Vagina (tissue), 2 donors: ENCODE data around the gene RET. TPM values are rescaled to one million over a fixed set of nuclear protein-coding genes. Genes with fewer than 3 reads are reported as not detected.

Source experiments
- DNase-seq, 2 donors: peaks; one replicate each; pipeline ENCODE4 v3.0.0-alpha.2; 2017; ENCODE audit errors: extremely low spot score in 2 of 2
- H3K27ac ChIP-seq: fragments of 200-600 bp; sonication (generic); one replicate; pipeline ENCODE4 v1.5.1; 2019
- H3K27me3 ChIP-seq: fragments of 200-600 bp; sonication (generic); one replicate; pipeline ENCODE4 v1.5.1; 2019
- H3K36me3 ChIP-seq, 2 donors: fragments of 200-600 bp; sonication (generic); one replicate each; pipeline ENCODE4 v1.5.1; 2017 to 2019
- H3K4me1 ChIP-seq: fragments of 200-600 bp; sonication (generic); one replicate; pipeline ENCODE4 v1.5.1; 2019
- H3K4me3 ChIP-seq, 2 donors: fragments of 200-600 bp; sonication (generic); 1 replicate in 1 of 2; 2 replicates in 1 of 2; pipeline ENCODE4 v1.5.1; 2016 to 2019
- H3K9me3 ChIP-seq: fragments of 200-600 bp; sonication (generic); one replicate; pipeline ENCODE4 v1.5.1; 2019
- POLR2A ChIP-seq, 2 donors: fragments of 450-650 bp; IDR thresholded peaks; one replicate each; pipeline ENCODE4 v1.6.1; 2017; ENCODE audit warnings: antibody characterized with exemption in 2 of 2, mild to moderate bottlenecking in 2 of 2, moderate library complexity in 2 of 2
- POLR2AphosphoS5 ChIP-seq, 2 donors: sonication (generic); formaldehyde crosslinking; IDR thresholded peaks; one replicate each; pipeline ENCODE4 v1.9.0; 2017; ENCODE audit warnings: antibody characterized with exemption in 2 of 2, mild to moderate bottlenecking in 2 of 2, low read depth in 1 of 2; ENCODE audit not compliant: insufficient read depth in 1 of 2
- intact Hi-C: fragments of 100-400 bp; cut with DNase I; formaldehyde crosslinking; loops from one replicate; pipeline ENCODE4 v1.15.1; 2023
- total RNA-seq: library from RNA; depleted of rRNA; stranded (reverse); fragments of >200 nt; gene quantifications from one replicate; pipeline ENCODE4 v1.2.3, GENCODE V29; 2016
- TF ChIP-seq, protein P1 (sequence below), 3 experiments: fragments of 450-650 bp in 2 of 3; fragments of 200-600 bp in 1 of 3; sonication (generic) in 1 of 3; IDR thresholded peaks; one replicate each; pipeline ENCODE4 v1.5.1; 2017 to 2019; ENCODE audit warnings: antibody characterized with exemption in 3 of 3, mild to moderate bottlenecking in 2 of 3, moderate library complexity in 2 of 3

RET gene
- total RNA-seq, 1 donor from 2014 or later = 7.9 TPM

DNA sequence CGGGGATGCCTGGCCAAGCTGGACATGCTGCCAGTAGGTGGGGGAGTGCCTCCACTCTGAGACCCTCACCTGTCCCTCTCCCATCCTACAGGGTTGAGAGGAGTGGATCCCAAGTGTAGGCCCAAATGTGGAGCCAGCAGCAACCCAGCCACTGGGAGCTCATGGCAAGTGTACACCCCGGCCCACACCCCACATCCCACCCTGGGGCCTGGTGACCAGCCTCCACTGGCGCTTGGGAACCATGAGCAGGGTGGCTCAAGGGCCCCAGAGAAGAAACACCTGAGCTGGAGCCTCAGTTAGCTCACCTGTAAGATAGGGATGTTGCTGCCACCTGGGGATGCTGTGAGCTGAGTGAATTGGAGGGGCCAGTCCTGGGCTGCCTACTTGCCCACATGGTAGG, 10.4 kb upstream of the RET start:
- intact Hi-C loops = no loop called here
- Histone ChIP-seq H3K4me3 (no peak overlapping the region), H3K27me3 (no peaks in the 10 kb centered on the region), H3K4me1 (no peaks in the 10 kb centered on the region), H3K36me3 (no peaks in the 10 kb centered on the region), H3K27ac (no peak overlapping the region), H3K9me3 (no peaks in the 10 kb centered on the region)
- TF ChIP-seq POLR2A (IDR thresholded peaks at IDR 0.05) (no peak), POLR2AphosphoS5 (IDR thresholded peaks at IDR 0.05; ENCODE audit: insufficient read depth in 1 of 2, low read depth in 1 of 2) (no peak)
- TF ChIP-seq, protein P1, sequence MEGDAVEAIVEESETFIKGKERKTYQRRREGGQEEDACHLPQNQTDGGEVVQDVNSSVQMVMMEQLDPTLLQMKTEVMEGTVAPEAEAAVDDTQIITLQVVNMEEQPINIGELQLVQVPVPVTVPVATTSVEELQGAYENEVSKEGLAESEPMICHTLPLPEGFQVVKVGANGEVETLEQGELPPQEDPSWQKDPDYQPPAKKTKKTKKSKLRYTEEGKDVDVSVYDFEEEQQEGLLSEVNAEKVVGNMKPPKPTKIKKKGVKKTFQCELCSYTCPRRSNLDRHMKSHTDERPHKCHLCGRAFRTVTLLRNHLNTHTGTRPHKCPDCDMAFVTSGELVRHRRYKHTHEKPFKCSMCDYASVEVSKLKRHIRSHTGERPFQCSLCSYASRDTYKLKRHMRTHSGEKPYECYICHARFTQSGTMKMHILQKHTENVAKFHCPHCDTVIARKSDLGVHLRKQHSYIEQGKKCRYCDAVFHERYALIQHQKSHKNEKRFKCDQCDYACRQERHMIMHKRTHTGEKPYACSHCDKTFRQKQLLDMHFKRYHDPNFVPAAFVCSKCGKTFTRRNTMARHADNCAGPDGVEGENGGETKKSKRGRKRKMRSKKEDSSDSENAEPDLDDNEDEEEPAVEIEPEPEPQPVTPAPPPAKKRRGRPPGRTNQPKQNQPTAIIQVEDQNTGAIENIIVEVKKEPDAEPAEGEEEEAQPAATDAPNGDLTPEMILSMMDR (IDR thresholded peaks at IDR 0.05) = no peak
- no peak for DNase-seq

GRCh38 chr10:43067391-43068135, 9.3 kb upstream of the RET start:
- no peak for DNase-seq
- TF ChIP-seq, protein P1 (IDR thresholded peaks at IDR 0.05) = no peak
- Histone ChIP-seq H3K9me3 (no peaks in the 10 kb centered on the region), H3K4me1 (no peaks in the 10 kb centered on the region), H3K27ac (no peak overlapping the region), H3K27me3 (no peaks in the 10 kb centered on the region), H3K4me3 (no peak overlapping the region), H3K36me3 (no peaks in the 10 kb centered on the region)
- intact Hi-C loops = no loop called here

DNA sequence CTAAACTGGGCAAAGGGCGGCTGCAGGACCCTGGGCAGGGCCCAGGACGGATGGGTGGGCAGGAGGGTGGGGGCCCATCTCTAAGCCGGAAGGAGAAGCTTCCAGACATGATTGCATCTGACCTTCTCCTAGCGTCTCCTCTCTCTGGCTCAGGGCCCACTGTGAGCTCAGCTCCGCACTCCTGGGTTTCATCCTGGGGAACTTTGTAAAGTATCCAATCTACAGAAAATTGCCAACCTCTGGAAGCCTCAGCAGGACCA, 8.8 kb upstream of the RET start:
- intact Hi-C loops = no loop called here
- no peaks in the 10 kb centered on the region for H3K4me1 ChIP-seq
- H3K27me3 ChIP-seq = no peaks in the 10 kb centered on the region
- no peak for DNase-seq
- no peak overlapping the region for H3K4me3 ChIP-seq
- H3K36me3 ChIP-seq = no peaks in the 10 kb centered on the region
- H3K27ac ChIP-seq = no peak overlapping the region
- TF ChIP-seq POLR2A (IDR thresholded peaks at IDR 0.05) (no peak), POLR2AphosphoS5 (IDR thresholded peaks at IDR 0.05; ENCODE audit: insufficient read depth in 1 of 2, low read depth in 1 of 2) (no peak)
- TF ChIP-seq, protein P1 (IDR thresholded peaks at IDR 0.05) = no peak
- no peaks in the 10 kb centered on the region for H3K9me3 ChIP-seq

- intact Hi-C loops = no loop called here
These were observed 8.2 kb upstream of the RET start for GRCh38 chr10:43068471-43069210.

GRCh38 chr10:43069211-43069515, 7.7 kb upstream of the RET start:
- H3K27me3 ChIP-seq = no peaks in the 10 kb centered on the region
- DNase-seq = no peak
- no peaks in the 10 kb centered on the region for H3K4me1 ChIP-seq
- H3K9me3 ChIP-seq = no peaks in the 10 kb centered on the region
- TF ChIP-seq POLR2AphosphoS5 (IDR thresholded peaks at IDR 0.05; ENCODE audit: insufficient read depth in 1 of 2, low read depth in 1 of 2) = no peak
- TF ChIP-seq, protein P1 (IDR thresholded peaks at IDR 0.05) = no peak
- intact Hi-C loops = no loop called here
- H3K4me3 ChIP-seq = no peak overlapping the region
- no peak overlapping the region for H3K27ac ChIP-seq
- H3K36me3 ChIP-seq = no peaks in the 10 kb centered on the region

More at GRCh38 chr10:43068471-43069210, 8.2 kb upstream of the RET start:
- no peak for TF ChIP-seq POLR2A (IDR thresholded peaks at IDR 0.05)
- TF ChIP-seq POLR2AphosphoS5 (IDR thresholded peaks at IDR 0.05; ENCODE audit: insufficient read depth in 1 of 2, low read depth in 1 of 2) = no peak
- TF ChIP-seq, protein P1 (IDR thresholded peaks at IDR 0.05) = no peak
- no peak overlapping the region for H3K27ac ChIP-seq
- no peaks in the 10 kb centered on the region for H3K9me3 ChIP-seq
- H3K27me3 ChIP-seq = no peaks in the 10 kb centered on the region
- no peaks in the 10 kb centered on the region for H3K4me1 ChIP-seq
- no peaks in the 10 kb centered on the region for H3K36me3 ChIP-seq
- no peak for DNase-seq
- no peak overlapping the region for H3K4me3 ChIP-seq
